H1 (cell line): ENCODE measurements around the gene DISC1. TPM values are rescaled to one million over a fixed set of nuclear protein-coding genes. Genes with fewer than 3 reads are reported as not detected.

Experiments
- CTCF ChIA-PET: fragments of 300-600 bp; sonication (Branson Sonifier 250); formaldehyde crosslinking; loops from one replicate; lab custom pipeline; 2021; ENCODE audit not compliant: partially characterized antibody; lab: Charles Lee
- POLR2A ChIA-PET: fragments of 300-600 bp; sonication (Branson Sonifier 250); formaldehyde crosslinking; loops from one replicate; lab custom pipeline; 2021; ENCODE audit warnings: inconsistent platforms; ENCODE audit not compliant: partially characterized antibody; lab: Charles Lee
- DNase-seq, 2 experiments: peaks; one replicate each; pipeline versions ENCODE4 v3.0.0 to v3.0.0-alpha.2; 2010 to 2022; ENCODE audit warnings: low spot score in 2 of 2, low read depth in 1 of 2, mixed read lengths in 1 of 2
- FAIRE-seq: peaks from 2 replicates; lab custom pipeline; 2011; peaks lifted over from hg19 to GRCh38; lab: Jason Lieb, UNC
- H2AFZ ChIP-seq: 2 replicates; pipeline ENCODE4 v1.8.1; 2012; ENCODE audit warnings: low read length, inconsistent platforms
- H2AK5ac ChIP-seq: 2 replicates; pipeline ENCODE4 v1.6.1; 2013; ENCODE audit warnings: low read depth, low read length
- H2BK120ac ChIP-seq: replicated peaks from 2 replicates; pipeline ENCODE3; 2013; ENCODE audit warnings: low read depth, low read length, inconsistent platforms
- H2BK12ac ChIP-seq: 2 replicates; pipeline ENCODE4 v1.6.1; 2013; ENCODE audit warnings: low read depth, low read length
- H2BK15ac ChIP-seq: 2 replicates; pipeline ENCODE4 v1.6.1; 2013; ENCODE audit warnings: low read length
- H2BK20ac ChIP-seq: 2 replicates; pipeline ENCODE4 v1.6.1; 2013; ENCODE audit warnings: low read length
- H2BK5ac ChIP-seq: 2 replicates; pipeline ENCODE4 v1.6.1; 2013; ENCODE audit warnings: low read depth, low read length
- H3K14ac ChIP-seq: 2 replicates; pipeline ENCODE4 v1.6.1; 2013; ENCODE audit warnings: inconsistent platforms; ENCODE audit not compliant: insufficient read length
- H3K18ac ChIP-seq: 2 replicates; pipeline ENCODE4 v1.6.1; 2013; ENCODE audit warnings: low read length; ENCODE audit errors: extremely low read depth
- H3K23ac ChIP-seq: 2 replicates; pipeline ENCODE4 v1.6.1; 2013; ENCODE audit warnings: inconsistent platforms; ENCODE audit not compliant: insufficient read length
- H3K23me2 ChIP-seq: 2 replicates; pipeline ENCODE4 v1.6.1; 2013; ENCODE audit warnings: low read depth, low read length
- H3K27ac ChIP-seq: 2 replicates; pipeline ENCODE4 v1.6.1; 2011; ENCODE audit warnings: low read depth, low read length, inconsistent platforms
- H3K27me3 ChIP-seq, 4 experiments: replicated peaks in 1 of 4; 1 replicate in 1 of 4; 2 replicates in 3 of 4; pipeline versions ENCODE4 v1.6.1 to v1.8.1; 2011 to 2013; ENCODE audit warnings: low read length in 3 of 4, mild to moderate bottlenecking in 3 of 4, inconsistent platforms in 2 of 4, mixed read lengths in 2 of 4, moderate library complexity in 1 of 4; ENCODE audit not compliant: control insufficient read depth in 3 of 4, insufficient read depth in 3 of 4; ENCODE audit errors: extremely low read depth in 1 of 4
- H3K36me3 ChIP-seq, 4 experiments: 2 replicates each; pipeline versions ENCODE4 v1.6.1 to v1.8.1; 2011 to 2013; ENCODE audit warnings: mild to moderate bottlenecking in 4 of 4, low read length in 3 of 4, moderate library complexity in 2 of 4, control low read depth in 1 of 4, inconsistent platforms in 1 of 4; ENCODE audit not compliant: insufficient read depth in 4 of 4, control insufficient read depth in 2 of 4
- H3K4ac ChIP-seq: replicated peaks from 2 replicates; pipeline ENCODE3; 2013; ENCODE audit warnings: low read length, low read depth, mixed read lengths, inconsistent platforms; ENCODE audit not compliant: insufficient read length
- H3K4me1 ChIP-seq, 4 experiments: replicated peaks in 1 of 4; 1 replicate in 1 of 4; 2 replicates in 3 of 4; pipeline versions ENCODE4 v1.6.1 to v1.8.1; 2011 to 2013; ENCODE audit warnings: low read length in 3 of 4, inconsistent platforms in 2 of 4, mixed read lengths in 1 of 4; ENCODE audit not compliant: insufficient read depth in 4 of 4, control insufficient read depth in 3 of 4
- H3K4me2 ChIP-seq, 2 experiments: 2 replicates each; pipeline versions ENCODE4 v1.6.1 to v1.8.1; 2011 to 2013; ENCODE audit warnings: low read depth in 2 of 2, low read length in 2 of 2, control low read depth in 1 of 2, inconsistent platforms in 1 of 2, mild to moderate bottlenecking in 1 of 2; ENCODE audit not compliant: insufficient read depth in 1 of 2
- H3K4me3 ChIP-seq, 4 experiments: fragments of 200-600, 300-600 bp in 1 of 4; sonication (generic), shearing (Covaris generic), sonication (Bioruptor Twin) in 1 of 4; 2 replicates each; pipeline versions ENCODE4 v1.5.1 to v1.8.1; 2011 to 2016; ENCODE audit warnings: low read length in 4 of 4, low read depth in 3 of 4, control low read depth in 2 of 4, inconsistent platforms in 2 of 4, mild to moderate bottlenecking in 2 of 4, mixed read lengths in 1 of 4, moderate library complexity in 1 of 4; ENCODE audit not compliant: insufficient read depth in 2 of 4; ENCODE audit errors: extremely low read depth in 1 of 4
- H3K56ac ChIP-seq: replicated peaks from 2 replicates; pipeline ENCODE3; 2013; ENCODE audit warnings: low read depth, mild to moderate bottlenecking, mixed read lengths, low read length, inconsistent platforms; ENCODE audit not compliant: insufficient read length
- H3K79me1 ChIP-seq: 2 replicates; pipeline ENCODE4 v1.6.1; 2013; ENCODE audit warnings: low read depth, low read length, control low read depth
- H3K79me2 ChIP-seq, 2 experiments: 2 replicates each; pipeline versions ENCODE4 v1.6.1 to v1.8.1; 2012 to 2013; ENCODE audit warnings: low read length in 2 of 2, mild to moderate bottlenecking in 2 of 2, inconsistent platforms in 1 of 2; ENCODE audit not compliant: insufficient read depth in 2 of 2, control insufficient read depth in 1 of 2
- H3K9ac ChIP-seq, 4 experiments: replicated peaks in 1 of 4; 1 replicate in 1 of 4; 2 replicates in 3 of 4; pipeline versions ENCODE4 v1.6.1 to v1.8.1; 2011 to 2013; ENCODE audit warnings: low read depth in 3 of 4, low read length in 3 of 4, control low read depth in 2 of 4, mild to moderate bottlenecking in 2 of 4, moderate library complexity in 2 of 4, inconsistent platforms in 1 of 4; ENCODE audit errors: extremely low read depth in 1 of 4
- H3K9me3 ChIP-seq, 2 experiments: 2 replicates each; pipeline versions ENCODE4 v1.6.1 to v1.8.1; 2012 to 2013; ENCODE audit warnings: mild to moderate bottlenecking in 2 of 2, moderate library complexity in 2 of 2, control low read depth in 1 of 2, inconsistent platforms in 1 of 2, low read depth in 1 of 2, low read length in 1 of 2, mixed read lengths in 1 of 2; ENCODE audit not compliant: insufficient read depth in 2 of 2
- H4K20me1 ChIP-seq, 2 experiments: replicated peaks in 1 of 2; 2 replicates each; pipeline versions ENCODE3 to v1.8.1; 2011 to 2013; ENCODE audit warnings: inconsistent platforms in 2 of 2, low read length in 2 of 2, mild to moderate bottlenecking in 1 of 2; ENCODE audit not compliant: insufficient read depth in 2 of 2, control insufficient read depth in 1 of 2
- H4K5ac ChIP-seq: 2 replicates; pipeline ENCODE4 v1.6.1; 2013; ENCODE audit warnings: low read length, low read depth, mixed read lengths, inconsistent platforms; ENCODE audit not compliant: insufficient read length
- H4K8ac ChIP-seq: 2 replicates; pipeline ENCODE4 v1.8.0; 2013; ENCODE audit warnings: mild to moderate bottlenecking, moderate library complexity, low read length, inconsistent platforms; ENCODE audit not compliant: insufficient read depth; ENCODE audit errors: extremely low read depth
- H4K91ac ChIP-seq: replicated peaks from 2 replicates; pipeline ENCODE3; 2013; ENCODE audit warnings: low read length, mixed read lengths, inconsistent platforms; ENCODE audit not compliant: insufficient read length
- ASH2L ChIP-seq: fragments of 200-600, 300-600 bp; sonication (generic); IDR thresholded peaks from one replicate; pipeline ENCODE4 v1.7.1; 2017; ENCODE audit warnings: low read length
- EZH2 ChIP-seq: fragments of 200-600 bp; sonication (generic); IDR thresholded peaks from 2 replicates; pipeline ENCODE4 v1.7.1; 2012; ENCODE audit warnings: low read depth, mild to moderate bottlenecking, moderate library complexity, low read length, inconsistent platforms; ENCODE audit not compliant: severe bottlenecking
- SAP30 ChIP-seq: fragments of 300-600 bp; sonication (generic); IDR thresholded peaks from 2 replicates; pipeline ENCODE4 v1.7.1; 2012; ENCODE audit warnings: low read length, moderate library complexity, mild to moderate bottlenecking, inconsistent platforms; ENCODE audit not compliant: insufficient read depth, insufficient replicate concordance
- SP2 ChIP-seq: IDR thresholded peaks from 2 replicates; pipeline ENCODE4 v1.6.1; 2012; ENCODE audit warnings: mild to moderate bottlenecking, low read length, inconsistent platforms
- SUZ12 ChIP-seq: fragments of 200-600 bp; sonication (generic); IDR thresholded peaks from 2 replicates; pipeline ENCODE4 v1.6.1; 2012; ENCODE audit warnings: mild to moderate bottlenecking, inconsistent platforms, low read length, moderate library complexity, mixed read lengths
- TBP ChIP-seq: IDR thresholded peaks from 2 replicates; pipeline ENCODE4 v1.6.1; 2011; ENCODE audit warnings: low read depth, low read length, improper control_type of control experiment
- TEAD4 ChIP-seq: IDR thresholded peaks from 2 replicates; pipeline ENCODE4 v1.6.1; 2012; ENCODE audit warnings: low read depth, low read length, inconsistent platforms, mixed read lengths
- YY1 ChIP-seq: IDR thresholded peaks from 2 replicates; pipeline ENCODE4 v1.6.1; 2011; ENCODE audit warnings: low read depth, mild to moderate bottlenecking, low read length
- WGBS, 2 experiments: shearing (Covaris generic) in 1 of 2; methylation state at CpG; one replicate each; pipeline versions ENCODE4 v1.1.6 to v1.1.7; 2013 to 2015; ENCODE audit warnings: low lambda C conversion rate in 2 of 2, mixed read lengths in 2 of 2, inconsistent platforms in 1 of 2, low coverage in 1 of 2, missing lambda C conversion rate in 1 of 2; ENCODE audit not compliant: insufficient replicate concordance in 2 of 2, insufficient coverage in 1 of 2, insufficient read length in 1 of 2; ENCODE audit errors: extremely low coverage in 1 of 2, missing lambda C conversion rate in 1 of 2; 5-methylcytosine and 5-hydroxymethylcytosine counted together
- polyA plus RNA-seq, 7 experiments: library from polyadenylated mRNA; depleted of rRNA in 3 of 7; stranded (reverse) in 5 of 7; unstranded in 2 of 7; fragments of >200 nt in 5 of 7; fragments of 200-250 nt in 2 of 7; gene quantifications; 1 replicate in 5 of 7; 2 replicates in 1 of 7; 4 replicates in 1 of 7; pipeline versions ENCODE4 v1.2.1 to v1.2.3, GENCODE V29; 2011 to 2013; ENCODE audit warnings: missing spikeins in 2 of 7, mixed read lengths in 2 of 7
- total RNA-seq: library from RNA; stranded (reverse); fragmentation: NEBNext Ultra II Directional; extraction: Animal tissue kit (Norgen Biotek cat#: 25700); gene quantifications from 2 replicates; pipeline ENCODE4 v1.2.1, GENCODE V29; 2021

DISC1 gene
- total and polyA plus RNA-seq, 2 of the 8 experiments (the other 6 are each of a cell fraction or from before 2014, with no cell fraction given): 1.1 to 3.5 TPM

DNA sequence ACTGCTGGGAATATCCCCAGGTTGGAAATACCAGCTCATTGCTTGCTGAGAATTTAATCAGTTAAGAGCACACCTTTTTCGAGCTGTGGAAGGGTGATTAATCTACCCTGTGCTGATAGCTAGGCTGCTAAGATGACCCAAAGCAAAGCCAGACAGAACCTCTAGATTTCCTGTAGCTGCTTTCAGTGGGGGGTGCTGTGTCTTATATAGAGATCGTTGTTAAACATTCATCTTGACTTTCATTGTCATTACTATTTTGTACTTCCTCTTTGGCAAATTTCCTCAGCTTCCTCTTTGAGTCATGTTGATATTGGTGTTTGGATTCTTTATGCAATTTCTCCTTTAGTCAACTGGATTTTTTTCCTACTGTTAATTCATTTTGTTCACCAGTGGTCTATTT, 155.3 kb downstream of the DISC1 start:
- no peak overlapping the region for H3K56ac ChIP-seq
- no peak overlapping the region for H2BK12ac ChIP-seq
- no peak overlapping the region; a peak in 1 of 7 replicates for H3K9ac ChIP-seq
- no peak overlapping the region for H3K4me2 ChIP-seq
- WGBS, 2 experiments: 87% methylated on average over 2 of the region's 2 CpGs; no CpG with 5 or more reads in 1 of the 2 experiments
- DNase-seq (no peak), FAIRE-seq (no peak)
- H4K8ac ChIP-seq: no peak overlapping the region
- H4K91ac ChIP-seq: no peak overlapping the region
- H3K4ac ChIP-seq: no peak overlapping the region
- no peaks in the 10 kb centered on the region for H3K36me3 ChIP-seq
- no peak overlapping the region for H4K5ac ChIP-seq
- H2BK15ac ChIP-seq: no peak overlapping the region
- H3K9me3 ChIP-seq: no peaks in the 10 kb centered on the region
- H3K79me2 ChIP-seq: no peaks in the 10 kb centered on the region
- H3K27me3 ChIP-seq: no peaks in the 10 kb centered on the region
- no peak overlapping the region for H2AK5ac ChIP-seq
- no peak overlapping the region for H3K14ac ChIP-seq
- POLR2A ChIA-PET: no interaction called here
- CTCF ChIA-PET: interaction anchor here (1.1 to 1.2 kb wide), 3 partner anchors 24 to 26 kb away, joined by 3 to 4 read pairs (median 3); no protein-coding TSS in a partner anchor
- H2BK20ac ChIP-seq: no peak overlapping the region
- H2AFZ ChIP-seq: no peak overlapping the region
- peaks cover 0 to 3% (median 0%) of the 10 kb centered on the region in 4 experiments; a peak in 1 of 7 replicates for H3K4me1 ChIP-seq
- H2BK120ac ChIP-seq: no peak overlapping the region
- H3K18ac ChIP-seq: no peak overlapping the region
- no peaks in the 10 kb centered on the region for H3K79me1 ChIP-seq
- no peak overlapping the region for H3K23ac ChIP-seq
- no peaks in the 10 kb centered on the region for H4K20me1 ChIP-seq
- no peak overlapping the region for H2BK5ac ChIP-seq
- no peaks in the 10 kb centered on the region for H3K23me2 ChIP-seq
- no peak overlapping the region for H3K4me3 ChIP-seq
- no peak for TF ChIP-seq SP2
- no peak for TF ChIP-seq YY1
- TF ChIP-seq ASH2L: no peak
- TF ChIP-seq TBP: no peak
- TF ChIP-seq EZH2: no peak
- TF ChIP-seq TEAD4: no peak
- no peak for TF ChIP-seq SAP30
- TF ChIP-seq SUZ12: no peak
- TF ChIP-seq, all 59 proteins: peak for 0
- H3K27ac ChIP-seq: no peak overlapping the region
